ENCODE measurements around the gene CFAP77.

GRCh38 chr9:132519033-132519432 is 109.0 kb downstream of the CFAP77 start:
- TF ChIP-seq MYC (IDR thresholded peaks at IDR 0.05; ENCODE audit: low read depth, low read length) (no peak), CTCF (IDR thresholded peaks at IDR 0.05; ENCODE audit: low read depth, low read length) (no peak), POLR2A (IDR thresholded peaks at IDR 0.05; ENCODE audit: extremely low read depth, insufficient read length) (no peak)
- TF ChIP-seq, protein P1, sequence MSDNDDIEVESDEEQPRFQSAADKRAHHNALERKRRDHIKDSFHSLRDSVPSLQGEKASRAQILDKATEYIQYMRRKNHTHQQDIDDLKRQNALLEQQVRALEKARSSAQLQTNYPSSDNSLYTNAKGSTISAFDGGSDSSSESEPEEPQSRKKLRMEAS (IDR thresholded peaks at IDR 0.05; ENCODE audit: low read depth, low read length), result no peak

Data from NB4 (cell line).